ENCODE data around the gene TMEM126B.
"Not testable (repeated sequence)": the region's sequence is repeated elsewhere in the genome, so short reads cannot be mapped to it uniquely, and the experiment has no call there.

The TMEM126B gene

GRCh38 chr11:85651118-85651517 lies 22.7 kb downstream of the TMEM126B start:
- no peak for DNase-seq

GRCh38 chr11:85652786-85653447 lies 24.5 kb downstream of the TMEM126B start:
- no peak for DNase-seq

GRCh38 chr11:85654343-85654742 lies 25.9 kb downstream of the TMEM126B start:
- DNase-seq, result not testable (repeated sequence)

- no peak for DNase-seq
These were observed 28.4 kb downstream of the TMEM126B start for GRCh38 chr11:85656777-85657176.

- DNase-seq, result no peak
These were observed 29.8 kb downstream of the TMEM126B start for GRCh38 chr11:85658180-85658579.

GRCh38 chr11:85661972-85662664 lies 33.7 kb downstream of the TMEM126B start:
- no peak for DNase-seq

GRCh38 chr11:85663080-85663752 lies 34.8 kb downstream of the TMEM126B start:
- DNase-seq, result no peak

- DNase-seq, result peak; percentile 56 to 71
These were observed 35.6 kb downstream of the TMEM126B start for GRCh38 chr11:85663753-85664614.

GRCh38 chr11:85664615-85665481 lies 36.5 kb downstream of the TMEM126B start, which contains the start of gene CREBZF:
Gene CREBZF, minus strand, starts transcription at chr11:85665129. Its CDS starts 254 bp downstream, at chr11:85664875.
- DNase-seq, result peak; percentile 88 to 95

GRCh38 chr11:85665733-85666132 lies 37.3 kb downstream of the TMEM126B start:
- DNase-seq, result no peak

GRCh38 chr11:85666687-85667086 lies 38.3 kb downstream of the TMEM126B start:
- DNase-seq, result no peak

GRCh38 chr11:85668157-85668556 lies 39.8 kb downstream of the TMEM126B start:
- DNase-seq, result no peak

- not testable (repeated sequence) for DNase-seq
These were observed 42.7 kb downstream of the TMEM126B start for GRCh38 chr11:85670949-85671663.

GRCh38 chr11:85672105-85672902 lies 43.9 kb downstream of the TMEM126B start:
- DNase-seq, result no peak

GRCh38 chr11:85673393-85673792 lies 45.0 kb downstream of the TMEM126B start:
- no peak for DNase-seq

GRCh38 chr11:85679576-85679975 lies 51.2 kb downstream of the TMEM126B start:
- DNase-seq, result no peak

- DNase-seq, result no peak
These were observed 52.5 kb downstream of the TMEM126B start for GRCh38 chr11:85680897-85681296.

GRCh38 chr11:85682330-85683305 lies 54.2 kb downstream of the TMEM126B start:
- peak in 1 of 2 donors; percentile 71 for DNase-seq
